Central memory CD8-positive, alpha-beta T cell (primary cell): ENCODE data around the gene COX7A1.
"Not testable (repeated sequence)": the region's sequence is repeated elsewhere in the genome, so short reads cannot be mapped to it uniquely, and the experiment has no call there.

ENCODE experiments used
- ATAC-seq: fragments of 150-1000 bp; cut with Tn5 transposase; replicated peaks from 2 replicates; pipeline ENCODE4 v1.10.0; 2022; ENCODE audit warnings: mild to moderate bottlenecking, moderate FRiP score, moderate number of reproducible peaks; ENCODE audit not compliant: poor library complexity, severe bottlenecking; ENCODE audit errors: extremely low read depth
- DNase-seq, 2 donors: peaks; one replicate each; pipeline ENCODE4 v3.0.0; 2021; ENCODE audit warnings: low spot score in 2 of 2
- H3K27ac Mint-ChIP-seq: one replicate; pipeline ENCODE4 v1.8.0; 2022; ENCODE audit warnings: low read depth, mild to moderate bottlenecking, moderate library complexity, mixed read lengths
- H3K27me3 Mint-ChIP-seq: one replicate; pipeline ENCODE4 v1.8.0; 2022; ENCODE audit warnings: mixed read lengths
- H3K36me3 Mint-ChIP-seq: one replicate; pipeline ENCODE4 v1.8.0; 2022; ENCODE audit warnings: mild to moderate bottlenecking, moderate library complexity, mixed read lengths; ENCODE audit not compliant: insufficient read depth
- H3K4me1 Mint-ChIP-seq: one replicate; pipeline ENCODE4 v1.8.0; 2022; ENCODE audit warnings: mixed read lengths
- H3K4me3 Mint-ChIP-seq: one replicate; pipeline ENCODE4 v1.8.0; 2022; ENCODE audit warnings: mild to moderate bottlenecking, moderate library complexity, mixed read lengths
- H3K9me3 Mint-ChIP-seq: one replicate; pipeline ENCODE4 v1.8.0; 2022; ENCODE audit warnings: mixed read lengths

The COX7A1 gene

DNA sequence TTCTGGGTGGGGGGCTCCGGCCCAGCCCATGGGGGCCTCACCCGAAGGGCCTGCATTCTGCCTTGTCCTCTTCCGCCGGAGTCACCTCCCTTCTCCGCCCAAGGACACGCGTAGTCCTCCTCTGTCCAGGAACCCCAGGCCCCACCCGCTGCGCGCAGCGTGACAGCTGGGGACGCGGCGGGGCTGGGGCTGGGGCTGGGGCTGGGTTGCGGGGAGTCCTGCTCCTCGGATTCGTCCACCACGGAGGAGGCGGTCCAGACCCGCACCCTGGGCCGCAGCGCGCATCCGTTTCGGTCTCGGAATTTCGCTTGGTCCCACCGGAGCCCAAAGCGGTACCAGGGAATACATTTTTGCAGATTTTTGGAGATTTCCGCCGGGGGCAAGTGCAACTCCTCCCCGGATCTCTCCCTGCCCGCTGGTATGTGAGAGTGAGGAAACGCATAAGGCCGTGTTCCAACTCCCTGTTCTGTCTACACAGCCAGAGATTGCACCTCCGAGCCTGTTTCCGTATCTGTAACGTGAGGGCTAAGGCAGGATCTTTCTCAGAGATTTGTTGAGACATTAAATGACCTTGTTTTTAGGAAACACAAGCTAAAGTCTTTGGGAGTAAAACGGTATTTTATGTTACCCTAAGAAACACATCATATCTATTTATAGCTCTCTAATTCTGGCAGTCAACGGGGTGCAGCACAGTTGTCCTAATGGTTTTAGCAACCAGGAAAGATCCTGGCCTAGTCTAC lies at the start of gene COX7A1:
COX7A1 (minus strand) TSS at position 96 of the 740 bp plus-strand sequence; CDS start at position 56, 40 bp downstream.
- no peaks in the 10 kb centered on the region for H3K4me1 Mint-ChIP-seq
- ATAC-seq (no peak), DNase-seq (no peak)
- H3K27ac Mint-ChIP-seq: no peak within 1 kb of the TSS
- H3K9me3 Mint-ChIP-seq: no peaks in the 10 kb centered on the region
- peaks cover 33% of the 10 kb centered on the region for H3K36me3 Mint-ChIP-seq
- no peaks in the 10 kb centered on the region for H3K27me3 Mint-ChIP-seq
- H3K4me3 Mint-ChIP-seq: no peak within 1 kb of the TSS

DNA sequence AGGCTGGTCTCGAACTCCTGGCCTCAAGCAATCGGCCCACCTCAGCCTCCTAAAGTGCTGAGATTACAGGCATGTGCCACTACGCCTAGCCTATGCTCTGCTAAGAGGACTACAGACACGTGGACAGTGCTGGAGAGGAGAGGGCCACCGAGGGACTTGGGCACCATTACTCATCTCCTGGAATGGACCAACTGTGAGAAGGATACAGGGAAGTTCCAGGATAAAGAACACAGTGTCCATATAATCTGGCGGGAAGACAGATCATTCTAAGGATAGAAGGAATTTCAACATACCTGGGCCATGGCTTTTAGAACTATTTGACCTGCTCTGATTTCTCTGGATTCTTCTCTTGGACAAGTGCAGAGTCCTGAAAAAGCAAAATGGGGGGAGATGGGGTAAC lies 49.4 kb upstream of the COX7A1 start:
- H3K4me3 Mint-ChIP-seq: no peak overlapping the region
- H3K9me3 Mint-ChIP-seq: no peaks in the 10 kb centered on the region
- H3K27ac Mint-ChIP-seq: no peak overlapping the region
- no peaks in the 10 kb centered on the region for H3K4me1 Mint-ChIP-seq
- no peak for DNase-seq
- H3K36me3 Mint-ChIP-seq: peaks cover 4% of the 10 kb centered on the region
- no peaks in the 10 kb centered on the region for H3K27me3 Mint-ChIP-seq
- ATAC-seq: no peak

DNA sequence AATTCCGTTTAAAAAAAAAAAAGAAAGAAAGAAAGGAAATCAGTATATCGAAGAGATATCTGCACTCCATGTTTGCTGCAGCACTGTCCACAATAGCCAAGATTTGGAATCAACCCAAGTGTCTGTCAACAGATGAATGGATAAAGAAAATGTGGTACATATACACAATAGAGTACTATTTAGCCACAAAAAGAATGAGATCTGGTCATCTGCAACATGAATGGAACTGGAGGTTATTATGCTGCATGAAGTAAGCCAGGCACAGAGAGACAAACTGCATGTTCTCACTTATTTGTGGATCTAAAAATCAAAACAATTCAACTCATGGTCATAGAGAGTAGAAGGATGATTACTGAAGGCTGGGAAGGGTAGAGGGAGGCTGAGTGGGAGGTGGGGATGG lies 45.9 kb upstream of the COX7A1 start:
- no peak overlapping the region for H3K27ac Mint-ChIP-seq
- H3K36me3 Mint-ChIP-seq: peaks cover 11% of the 10 kb centered on the region
- H3K4me1 Mint-ChIP-seq: no peaks in the 10 kb centered on the region
- DNase-seq: no peak
- H3K27me3 Mint-ChIP-seq: no peaks in the 10 kb centered on the region
- H3K9me3 Mint-ChIP-seq: no peaks in the 10 kb centered on the region
- no peak overlapping the region for H3K4me3 Mint-ChIP-seq
- ATAC-seq: no peak

DNA sequence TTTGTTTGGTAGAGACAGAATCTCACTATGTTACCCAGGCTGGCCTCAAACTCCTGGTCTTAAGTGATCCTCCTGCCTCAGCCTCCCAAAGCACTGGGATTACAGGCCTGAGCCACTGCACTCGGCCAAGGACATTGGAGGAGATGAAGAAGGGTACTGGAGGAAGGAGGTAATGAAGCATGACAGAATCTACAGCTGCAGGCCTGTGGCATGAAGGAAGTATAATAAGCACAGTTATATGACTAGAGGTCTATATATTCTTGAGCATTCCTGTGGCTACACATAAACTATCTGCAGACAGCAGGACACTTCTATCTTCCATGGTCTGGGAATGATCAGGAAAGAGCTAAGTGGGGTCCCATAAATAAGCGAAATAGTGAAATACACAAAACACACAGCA lies 44.0 kb upstream of the COX7A1 start:
- DNase-seq (no peak), ATAC-seq (no peak)
- Mint-ChIP-seq H3K4me3 (no peak overlapping the region), H3K36me3 (peaks cover 16% of the 10 kb centered on the region), H3K9me3 (no peaks in the 10 kb centered on the region), H3K27ac (no peak overlapping the region), H3K27me3 (no peaks in the 10 kb centered on the region), H3K4me1 (no peaks in the 10 kb centered on the region)

DNA sequence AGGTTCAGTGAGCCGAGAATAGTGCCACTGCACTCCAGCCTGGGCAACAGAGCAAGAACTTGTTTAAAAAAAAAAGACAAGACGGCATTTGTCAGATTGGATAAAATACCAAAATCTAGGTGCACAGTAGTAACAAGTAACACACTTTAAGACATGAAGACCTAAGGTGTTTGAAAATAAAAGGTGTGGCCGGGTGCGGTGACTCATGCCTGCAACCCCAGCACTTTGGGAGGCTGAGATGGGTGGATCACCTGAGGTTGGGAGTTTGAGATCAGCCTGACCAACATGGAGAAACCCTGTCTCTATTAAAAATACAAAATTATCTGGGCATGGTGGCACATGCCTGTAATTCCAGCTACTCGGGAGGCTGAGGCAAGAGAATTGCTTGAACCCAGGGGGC lies 34.5 kb upstream of the COX7A1 start:
- H3K9me3 Mint-ChIP-seq, H3K4me1 Mint-ChIP-seq, ATAC-seq, H3K27me3 Mint-ChIP-seq, DNase-seq, H3K27ac Mint-ChIP-seq, H3K4me3 Mint-ChIP-seq: not testable (repeated sequence)
- H3K36me3 Mint-ChIP-seq: peaks cover 12% of the 10 kb centered on the region

DNA sequence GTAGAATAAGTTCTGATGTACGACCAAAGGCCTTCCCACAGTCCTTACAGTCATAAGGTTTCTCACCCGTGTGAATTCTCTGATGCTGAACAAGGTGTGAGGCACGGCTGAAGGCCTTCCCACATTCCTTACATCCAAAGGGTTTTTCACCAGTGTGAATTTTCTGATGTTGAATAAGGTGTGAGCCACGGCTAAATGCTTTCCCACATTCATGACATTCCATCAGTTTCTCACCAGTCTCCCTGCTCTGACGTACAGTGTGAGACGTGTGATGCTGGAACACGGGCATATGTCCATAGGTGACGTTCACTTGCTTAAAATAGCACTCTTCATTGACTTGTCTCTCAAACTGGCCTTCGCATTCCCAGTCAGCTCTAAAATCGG lies 31.0 kb upstream of the COX7A1 start:
- H3K27me3 Mint-ChIP-seq: no peaks in the 10 kb centered on the region
- peaks cover 8% of the 10 kb centered on the region for H3K36me3 Mint-ChIP-seq
- ATAC-seq (no peak), DNase-seq (no peak)
- H3K9me3 Mint-ChIP-seq: no peaks in the 10 kb centered on the region
- no peak overlapping the region for H3K4me3 Mint-ChIP-seq
- H3K4me1 Mint-ChIP-seq: no peaks in the 10 kb centered on the region
- H3K27ac Mint-ChIP-seq: no peak overlapping the region

DNA sequence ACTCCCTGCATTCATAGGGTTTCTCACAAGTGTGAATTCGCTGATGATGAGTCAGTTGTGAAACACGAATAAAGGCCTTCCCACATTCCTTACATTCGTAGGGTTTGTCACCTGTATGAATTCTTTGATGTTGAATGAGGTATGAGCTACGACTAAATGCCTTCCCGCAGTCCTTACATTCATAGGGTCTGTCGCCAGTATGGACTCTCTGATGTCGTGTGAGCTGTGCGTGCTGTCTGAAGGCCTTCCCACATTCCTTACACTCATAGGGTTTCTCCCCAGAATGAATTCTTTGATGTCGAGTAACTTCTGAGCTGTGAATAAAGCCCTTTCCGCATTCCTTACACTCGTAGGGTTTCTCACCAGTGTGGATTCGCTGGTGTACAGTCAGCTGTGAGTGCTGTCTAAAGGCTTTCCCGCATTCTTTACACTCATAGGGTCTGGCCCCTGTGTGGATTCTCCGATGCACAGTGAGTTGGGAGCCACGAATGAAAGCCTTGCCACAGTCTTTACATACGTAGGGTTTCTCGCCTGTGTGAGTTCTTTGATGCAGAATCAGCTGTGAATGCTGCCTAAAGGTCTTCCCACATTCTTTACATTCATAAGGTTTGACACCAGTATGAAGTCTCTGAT lies 30.5 kb upstream of the COX7A1 start:
- DNase-seq (no peak), ATAC-seq (no peak)
- H3K4me3 Mint-ChIP-seq: no peak overlapping the region
- H3K36me3 Mint-ChIP-seq: peaks cover 8% of the 10 kb centered on the region
- no peaks in the 10 kb centered on the region for H3K4me1 Mint-ChIP-seq
- H3K9me3 Mint-ChIP-seq: no peaks in the 10 kb centered on the region
- no peaks in the 10 kb centered on the region for H3K27me3 Mint-ChIP-seq
- H3K27ac Mint-ChIP-seq: no peak overlapping the region

DNA sequence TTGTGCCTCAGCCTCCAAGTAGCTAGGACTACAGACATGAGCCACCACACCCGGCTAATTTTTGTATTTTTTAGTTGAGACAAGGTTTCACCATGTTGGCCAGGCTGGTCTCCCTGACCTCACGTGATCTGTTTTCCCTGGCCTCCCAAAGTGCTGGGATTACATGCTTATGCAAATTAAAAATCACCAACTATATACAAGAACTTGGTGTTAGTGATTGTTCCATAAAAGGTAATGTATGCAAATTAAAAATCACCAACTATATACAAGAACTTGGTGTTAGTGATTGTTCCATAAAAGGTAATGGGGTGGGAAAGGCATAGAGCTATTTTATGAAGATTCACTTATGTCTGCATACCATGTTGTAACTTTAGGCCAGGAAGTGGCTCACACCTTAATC lies 26.8 kb upstream of the COX7A1 start:
- not testable (repeated sequence) for ATAC-seq, DNase-seq, H3K4me1 Mint-ChIP-seq, H3K27me3 Mint-ChIP-seq, H3K36me3 Mint-ChIP-seq, H3K4me3 Mint-ChIP-seq, H3K9me3 Mint-ChIP-seq, H3K27ac Mint-ChIP-seq

DNA sequence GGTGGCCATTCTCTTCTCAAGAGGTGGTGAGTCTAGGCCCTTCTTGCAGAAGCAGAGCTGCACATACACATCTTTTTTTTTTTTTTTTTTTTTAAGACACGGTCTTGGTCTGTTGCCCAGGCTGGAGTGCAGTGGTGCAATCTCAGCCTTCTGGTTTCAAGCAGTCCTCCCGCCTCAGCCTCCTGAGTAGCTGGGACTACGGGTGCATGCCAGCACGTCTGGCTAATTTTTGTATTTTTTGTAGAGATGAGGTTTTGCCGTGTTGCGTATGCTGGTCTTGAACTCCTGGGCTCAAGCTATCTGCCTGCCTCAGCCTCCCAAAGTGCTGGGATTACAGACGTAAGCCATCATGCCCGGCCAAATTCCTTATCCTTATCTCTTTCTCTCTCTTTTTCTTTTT lies 21.6 kb upstream of the COX7A1 start:
- not testable (repeated sequence) for ATAC-seq, H3K9me3 Mint-ChIP-seq, H3K4me1 Mint-ChIP-seq, H3K36me3 Mint-ChIP-seq, H3K27me3 Mint-ChIP-seq, DNase-seq, H3K27ac Mint-ChIP-seq, H3K4me3 Mint-ChIP-seq

DNA sequence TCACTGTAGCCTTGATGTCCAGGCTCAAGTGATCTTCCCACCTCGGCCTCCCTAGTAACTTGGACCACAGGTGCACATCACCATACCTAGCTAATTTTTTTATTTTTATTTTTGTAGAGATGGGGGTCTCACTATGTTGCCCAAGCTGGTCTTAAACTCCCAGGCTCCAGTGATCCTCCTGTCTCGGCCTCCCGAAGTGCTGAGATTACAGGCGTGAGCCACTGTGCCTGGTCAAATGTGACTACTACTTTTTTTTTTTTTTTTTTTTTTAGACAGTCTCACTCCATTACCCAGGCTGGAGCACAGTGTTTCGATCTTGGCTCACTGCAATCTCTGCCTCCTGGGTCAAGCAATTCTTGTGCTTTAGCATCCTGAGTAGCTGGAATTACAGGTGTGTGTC lies 20.6 kb upstream of the COX7A1 start:
- Mint-ChIP-seq H3K4me1 (peaks cover 5% of the 10 kb centered on the region), H3K9me3 (no peaks in the 10 kb centered on the region), H3K27me3 (no peaks in the 10 kb centered on the region), H3K36me3 (peaks cover 2% of the 10 kb centered on the region), H3K4me3 (no peak overlapping the region), H3K27ac (no peak overlapping the region)
- no peak for ATAC-seq
- no peak for DNase-seq

DNA sequence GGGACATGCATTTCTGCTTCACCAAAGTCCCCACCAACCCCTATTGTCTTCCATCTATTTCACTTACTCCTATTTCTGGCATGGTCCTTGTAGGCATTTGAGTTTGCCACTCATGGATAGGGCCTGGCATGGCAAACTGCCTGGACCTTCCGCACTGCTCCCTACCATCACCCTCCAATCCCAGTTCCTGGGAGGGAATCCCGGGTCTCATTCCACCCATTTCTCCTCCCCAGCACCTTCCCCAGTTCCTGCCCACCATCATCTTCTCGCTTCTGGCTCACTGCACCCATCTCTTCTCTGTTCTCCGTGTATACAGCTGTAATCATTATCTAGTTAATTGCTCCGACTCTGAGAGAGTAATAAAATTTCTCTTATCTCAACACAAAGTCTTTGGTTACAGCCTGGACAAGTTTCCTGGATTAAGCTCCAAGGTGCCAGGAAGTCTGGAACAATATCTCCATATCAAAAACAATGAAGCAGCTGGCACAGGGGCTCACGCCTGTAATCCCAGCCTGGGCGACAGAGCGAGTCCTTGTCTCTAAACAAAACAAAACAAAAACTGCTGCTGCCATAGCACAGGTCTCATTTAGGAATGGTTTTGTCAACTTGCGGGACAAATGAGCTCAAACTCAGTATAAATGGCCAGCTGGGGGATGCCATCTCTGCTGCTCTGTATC lies 17.0 kb upstream of the COX7A1 start:
- Mint-ChIP-seq H3K27ac (no peak overlapping the region), H3K9me3 (no peaks in the 10 kb centered on the region), H3K36me3 (peaks cover 8% of the 10 kb centered on the region), H3K4me1 (peaks cover 5% of the 10 kb centered on the region), H3K4me3 (no peak overlapping the region), H3K27me3 (no peaks in the 10 kb centered on the region)
- DNase-seq (no peak), ATAC-seq (no peak)

DNA sequence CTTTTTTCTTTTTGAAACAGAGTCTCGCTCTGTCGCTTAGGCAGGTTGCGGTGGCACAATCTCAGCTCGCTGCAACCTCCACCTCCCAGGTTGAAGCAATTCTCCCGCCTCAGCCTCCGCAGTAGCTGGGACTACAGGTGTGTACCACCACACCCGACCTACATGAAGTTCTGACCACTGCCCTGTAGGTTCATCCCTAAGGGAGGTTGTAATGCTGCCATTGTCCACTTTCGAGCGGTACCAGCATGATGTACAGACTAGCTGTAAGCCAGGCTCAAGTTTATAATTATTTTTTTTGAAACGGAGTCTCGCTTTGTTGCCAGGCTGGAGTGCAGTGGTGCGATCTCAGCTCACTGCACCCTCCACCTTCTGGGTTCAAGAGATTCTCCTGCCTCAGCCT lies 11.6 kb upstream of the COX7A1 start:
- Mint-ChIP-seq H3K4me3 (no peak overlapping the region), H3K36me3 (peaks cover 10% of the 10 kb centered on the region), H3K27ac (no peak overlapping the region), H3K9me3 (no peaks in the 10 kb centered on the region), H3K4me1 (no peaks in the 10 kb centered on the region), H3K27me3 (no peaks in the 10 kb centered on the region)
- DNase-seq (no peak), ATAC-seq (no peak)
